Neural progenitor cell (in vitro differentiated cells): Measurements from ENCODE around the gene NSMCE1.

Experiments
- CTCF ChIP-seq: fragments of 200-600 bp; sonication (generic); IDR thresholded peaks from 2 replicates; pipeline ENCODE4 v1.5.1; 2017; ENCODE audit warnings: antibody characterized with exemption, mild to moderate bottlenecking
- EZH2phosphoT487 ChIP-seq: fragments of 200-600 bp; sonication (generic); IDR thresholded peaks from 2 replicates; pipeline ENCODE4 v1.6.1; 2017; ENCODE audit warnings: antibody characterized with exemption

GRCh38 chr16:27304881-27305745 lies 36.5 kb upstream of the NSMCE1 start:
- no peak for TF ChIP-seq CTCF
- TF ChIP-seq EZH2phosphoT487 = no peak
